GM18858 (cell line): ENCODE results near the gene WDR19.

Experiments
- ATAC-seq: cut with Tn5 transposase; IDR thresholded peaks from one replicate; pipeline ENCODE4 v1.9.1; 2021; ENCODE audit not compliant: unreplicated experiment

The WDR19 gene

DNA sequence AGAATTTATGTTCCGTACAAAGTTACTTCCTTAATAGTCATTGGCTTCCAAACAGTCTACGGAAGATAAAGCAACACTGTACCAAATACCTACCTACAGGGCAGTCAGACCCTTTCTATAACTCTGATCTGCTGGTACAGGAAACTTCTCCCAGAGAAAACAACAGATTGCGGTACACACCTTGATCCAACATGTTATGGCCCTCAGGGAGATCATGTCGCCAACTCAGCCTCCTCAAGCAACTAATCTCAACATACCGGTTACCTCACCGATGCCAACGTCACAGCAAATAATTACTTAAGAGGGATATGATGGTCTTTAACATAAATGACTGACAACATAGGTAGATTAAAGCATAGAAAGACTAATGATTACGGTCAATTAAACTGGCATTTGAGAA lies 113.5 kb downstream of the WDR19 start:
- ATAC-seq: no peak

GRCh38 chr4:39302901-39303300 lies 120.6 kb downstream of the WDR19 start:
- no peak for ATAC-seq

DNA sequence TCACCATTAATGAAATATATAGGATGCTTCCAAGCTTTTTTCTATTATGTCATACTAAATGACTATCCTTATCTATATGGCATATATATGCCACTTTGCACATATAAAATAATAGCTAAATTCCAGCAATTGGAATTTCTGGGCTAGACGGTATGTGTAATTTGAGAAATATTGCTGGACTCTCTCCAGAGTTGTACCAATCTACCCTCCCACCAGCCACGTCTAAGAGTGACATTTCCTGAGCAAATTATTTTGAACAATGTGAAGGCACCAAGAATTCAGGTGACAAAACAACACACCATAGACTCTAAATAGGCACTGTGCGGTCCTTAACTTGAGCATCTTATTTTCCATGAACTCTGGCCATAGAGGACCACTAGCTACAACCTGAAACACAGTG lies 121.5 kb downstream of the WDR19 start:
- no peak for ATAC-seq

GRCh38 chr4:39304651-39305050 lies 122.3 kb downstream of the WDR19 start:
- no peak for ATAC-seq

- no peak for ATAC-seq
Observed at GRCh38 chr4:39305912-39306677, 123.8 kb downstream of the WDR19 start.

DNA sequence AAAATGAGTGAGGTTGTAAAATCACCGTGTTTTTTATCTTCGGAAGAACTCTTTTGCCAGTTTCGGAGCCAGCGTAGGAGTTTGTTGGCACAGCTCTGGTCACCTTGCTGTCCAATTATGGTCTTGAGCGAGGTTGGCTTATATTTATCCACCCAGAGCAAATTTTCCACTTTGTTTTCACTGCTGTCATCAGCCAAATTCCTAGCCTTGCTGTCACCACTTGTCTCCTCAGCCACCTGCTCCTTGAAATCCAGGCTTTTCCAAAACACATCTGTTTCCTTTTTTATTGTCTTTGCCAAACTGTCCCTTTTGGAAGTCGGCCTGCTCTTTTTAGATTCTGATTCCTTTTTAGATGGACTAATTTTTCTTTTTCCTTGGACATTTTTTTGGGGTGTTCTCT lies 126.3 kb downstream of the WDR19 start:
- no peak for ATAC-seq

DNA sequence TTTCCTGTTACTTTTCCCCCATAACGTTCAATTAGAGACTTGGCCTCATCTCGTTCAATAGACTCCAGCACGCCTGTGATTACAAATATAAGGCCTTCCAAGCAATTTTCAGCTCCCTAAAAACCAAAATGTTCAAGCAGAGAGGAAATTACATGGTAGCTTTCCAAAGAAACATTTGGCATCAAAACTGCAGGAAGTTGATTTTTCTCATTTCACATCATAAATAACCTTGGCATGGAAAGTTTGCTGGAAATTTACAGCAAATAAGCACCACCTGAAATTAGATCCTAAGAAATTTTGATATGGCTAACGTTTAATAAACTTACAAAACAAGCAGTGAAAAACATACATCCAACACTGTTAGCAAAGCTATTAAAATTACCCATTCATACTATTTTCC lies 130.5 kb downstream of the WDR19 start:
- ATAC-seq: no peak

DNA sequence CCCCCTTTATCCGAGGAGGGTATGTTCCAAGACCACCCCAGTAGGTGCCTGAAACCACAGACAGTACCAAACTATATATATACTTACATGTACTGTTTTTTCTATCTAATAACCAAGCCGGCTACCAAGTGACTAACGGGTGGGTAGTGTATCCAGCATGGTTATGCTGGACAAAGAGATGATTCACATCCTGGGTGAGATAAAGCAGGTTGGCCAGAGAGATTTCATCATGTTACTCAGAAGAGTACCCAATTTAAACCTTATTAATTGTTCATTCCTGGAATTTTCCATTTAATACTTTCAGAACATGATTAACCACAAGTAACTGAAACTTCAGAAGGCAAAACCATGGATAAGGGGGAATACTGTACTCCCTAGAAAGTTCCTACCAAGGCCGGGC lies 137.3 kb downstream of the WDR19 start:
- no peak for ATAC-seq

DNA sequence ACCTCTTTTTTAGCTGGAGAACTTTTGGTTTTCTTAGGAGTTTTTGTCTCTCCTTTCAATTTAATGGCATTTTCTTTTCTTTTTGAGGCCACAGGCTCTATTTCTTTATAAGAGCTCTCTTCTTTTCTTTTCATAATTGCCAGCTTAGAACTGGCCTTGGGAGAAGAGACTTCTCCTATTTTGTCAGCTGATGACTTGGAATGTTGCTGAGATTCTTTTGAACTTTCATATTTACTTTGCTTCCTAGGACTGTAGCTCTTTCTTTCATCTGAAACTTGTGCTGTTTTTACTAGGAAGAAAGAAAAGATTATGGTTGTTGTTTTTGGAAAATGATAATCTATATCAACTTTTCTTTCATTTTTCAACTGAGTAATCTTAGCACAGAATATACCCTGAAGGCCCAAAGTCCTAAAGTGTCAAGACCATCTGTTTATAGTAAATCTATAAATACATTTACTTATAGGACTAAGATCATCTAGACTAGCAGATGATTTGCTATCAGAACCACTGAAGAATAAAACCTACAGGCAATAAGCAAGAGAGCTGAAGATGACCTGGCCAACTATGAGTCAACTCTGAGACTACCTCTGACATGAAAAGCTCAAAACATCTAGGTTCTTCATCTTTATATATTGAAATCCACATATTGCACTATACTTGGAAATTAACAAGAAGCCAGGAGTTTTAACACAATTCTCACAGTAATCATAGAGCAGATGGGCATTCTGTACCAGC lies 138.2 kb downstream of the WDR19 start:
- ATAC-seq: no peak

DNA sequence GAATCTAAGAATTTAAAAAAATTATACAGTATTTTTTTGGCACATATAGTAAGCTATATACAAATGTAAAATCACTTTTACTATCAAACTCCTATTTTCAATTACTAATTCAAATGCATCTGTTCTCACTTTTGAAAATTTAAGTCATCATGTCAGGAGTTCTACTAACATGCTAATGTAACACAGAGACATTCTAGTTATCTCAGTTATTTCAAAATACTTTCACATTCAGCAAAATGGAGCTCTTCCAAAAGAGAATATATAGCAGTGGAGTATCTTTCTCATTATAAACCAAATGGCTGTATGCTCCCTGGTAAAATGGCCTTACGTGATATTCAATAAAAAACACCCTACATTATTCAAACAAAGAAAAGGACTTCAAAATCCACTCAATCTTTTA lies 141.5 kb downstream of the WDR19 start:
- ATAC-seq: no peak

GRCh38 chr4:39324446-39324845 lies 142.1 kb downstream of the WDR19 start:
- ATAC-seq: no peak

DNA sequence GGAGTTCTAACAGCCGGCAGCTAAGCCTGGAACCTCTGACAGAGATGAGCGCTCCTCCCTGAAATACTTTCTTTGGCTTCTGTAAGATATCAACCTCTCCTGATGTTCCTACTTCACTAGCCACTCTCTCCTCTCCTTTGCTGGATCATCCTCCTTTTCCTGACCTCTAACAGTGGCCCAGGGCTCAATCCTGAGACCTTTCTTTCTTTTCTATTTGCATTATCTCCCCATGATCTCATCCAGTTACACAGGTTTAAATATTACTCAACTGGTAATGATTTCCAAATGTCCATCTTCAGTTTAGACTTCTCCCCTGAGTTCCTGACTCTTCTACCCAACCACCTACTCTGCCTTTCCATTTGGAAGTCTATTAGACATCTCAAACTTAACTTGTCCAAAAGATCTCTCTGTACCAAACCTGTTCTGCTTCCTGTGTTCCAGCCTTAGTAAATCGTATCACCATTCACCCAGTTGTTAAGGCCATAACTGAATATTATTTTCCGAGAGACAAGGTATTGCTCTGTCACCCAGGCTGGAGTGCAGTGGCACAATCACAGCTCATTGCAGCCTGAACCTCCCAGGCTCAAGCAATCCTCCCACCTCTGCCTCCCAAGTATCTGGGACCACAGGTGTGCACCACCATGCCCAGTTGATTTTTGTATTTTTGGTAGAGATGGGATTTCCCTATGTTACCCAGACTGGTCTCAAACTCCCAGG lies 142.7 kb downstream of the WDR19 start:
- ATAC-seq: no peak

DNA sequence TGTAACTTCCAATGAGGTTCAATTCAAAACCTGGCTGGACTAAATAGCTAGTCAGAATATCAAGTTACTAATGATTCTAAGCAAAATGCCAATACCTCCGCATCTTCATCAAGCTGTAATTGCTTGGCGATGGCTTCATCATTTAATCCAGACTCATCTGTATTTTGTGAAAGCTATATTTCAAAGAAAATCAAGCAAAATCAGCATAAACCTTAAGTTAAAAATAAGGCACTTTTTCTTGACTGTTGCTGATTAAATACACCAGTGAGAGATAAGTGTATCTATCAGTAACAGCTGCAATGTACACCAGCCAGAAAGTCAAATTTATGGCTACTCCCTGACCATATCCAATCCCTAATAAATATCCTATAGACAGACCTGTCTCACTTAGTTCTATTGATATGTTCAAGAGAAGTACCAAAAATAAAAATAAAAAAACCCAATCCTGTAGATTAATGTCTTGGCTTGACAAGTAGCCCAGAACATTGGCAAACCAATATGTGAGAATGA lies 144.2 kb downstream of the WDR19 start:
- no peak for ATAC-seq

- ATAC-seq: no peak
Observed at GRCh38 chr4:39330353-39330752, 148.0 kb downstream of the WDR19 start.

GRCh38 chr4:39331191-39331590 lies 148.9 kb downstream of the WDR19 start:
- no peak for ATAC-seq
